H9 (cell line): ENCODE data around the gene NTSR1. TPM values are rescaled to one million over a fixed set of nuclear protein-coding genes. Genes with fewer than 3 reads are reported as not detected.

Experiments
- DNase-seq: peaks from one replicate; pipeline ENCODE4 v3.0.0-alpha.2; 2017
- H2AFZ ChIP-seq: one replicate; pipeline ENCODE4 v1.6.1; 2013; ENCODE audit warnings: mild to moderate bottlenecking, low read length, control low read depth, moderate library complexity
- H2AK5ac ChIP-seq: 2 replicates; pipeline ENCODE4 v1.6.1; 2013; ENCODE audit warnings: low read length, control low read depth, mixed read lengths; ENCODE audit not compliant: insufficient read length
- H2BK120ac ChIP-seq: one replicate; pipeline ENCODE4 v1.6.1; 2013; ENCODE audit warnings: low read depth, mild to moderate bottlenecking, low read length, control low read depth, inconsistent platforms; ENCODE audit not compliant: poor library complexity, severe bottlenecking
- H2BK12ac ChIP-seq: 2 replicates; pipeline ENCODE4 v1.6.1; 2013; ENCODE audit warnings: low read length, control low read depth, mixed read lengths, low read depth; ENCODE audit not compliant: insufficient read length
- H2BK15ac ChIP-seq: 2 replicates; pipeline ENCODE4 v1.6.1; 2013; ENCODE audit warnings: low read depth, low read length, control low read depth
- H2BK20ac ChIP-seq: one replicate; pipeline ENCODE4 v1.6.1; 2013; ENCODE audit warnings: low read depth, mild to moderate bottlenecking, low read length, control low read depth, inconsistent platforms; ENCODE audit not compliant: poor library complexity, severe bottlenecking
- H2BK5ac ChIP-seq: 2 replicates; pipeline ENCODE4 v1.6.1; 2013; ENCODE audit warnings: low read length, control low read depth, mixed read lengths; ENCODE audit not compliant: insufficient read length
- H3K14ac ChIP-seq: 2 replicates; pipeline ENCODE4 v1.6.1; 2013; ENCODE audit warnings: low read length, control low read depth; ENCODE audit not compliant: insufficient read depth
- H3K18ac ChIP-seq: 2 replicates; pipeline ENCODE4 v1.6.1; 2013; ENCODE audit warnings: low read depth, mild to moderate bottlenecking, mixed read lengths, low read length, control low read depth; ENCODE audit not compliant: insufficient read length
- H3K23ac ChIP-seq: 2 replicates; pipeline ENCODE4 v1.6.1; 2013; ENCODE audit warnings: low read length, control low read depth, mixed read lengths, low read depth; ENCODE audit not compliant: insufficient read length
- H3K23me2 ChIP-seq: 2 replicates; pipeline ENCODE4 v1.6.1; 2013; ENCODE audit warnings: low read depth, mild to moderate bottlenecking, mixed read lengths, low read length, control low read depth; ENCODE audit not compliant: insufficient read length, poor library complexity, severe bottlenecking
- H3K27ac ChIP-seq: 2 replicates; pipeline ENCODE4 v1.5.1; 2013; ENCODE audit warnings: low read length, control low read depth, mixed read lengths, low read depth; ENCODE audit not compliant: insufficient read length
- H3K27me3 ChIP-seq: 2 replicates; pipeline ENCODE4 v1.6.1; 2013; ENCODE audit warnings: low read length, control low read depth, inconsistent platforms; ENCODE audit not compliant: insufficient read depth
- H3K4ac ChIP-seq: 2 replicates; pipeline ENCODE4 v1.6.1; 2013; ENCODE audit warnings: low read depth, mild to moderate bottlenecking, control low read depth, inconsistent platforms, low read length, moderate library complexity
- H3K4me1 ChIP-seq: 2 replicates; pipeline ENCODE4 v1.6.1; 2013; ENCODE audit warnings: low read length, control low read depth, inconsistent platforms; ENCODE audit not compliant: insufficient read depth
- H3K4me2 ChIP-seq: 2 replicates; pipeline ENCODE4 v1.6.1; 2013; ENCODE audit warnings: low read length, control low read depth, mixed read lengths; ENCODE audit not compliant: insufficient read length, insufficient read depth
- H3K56ac ChIP-seq: 2 replicates; pipeline ENCODE4 v1.6.1; 2013; ENCODE audit warnings: low read depth, mild to moderate bottlenecking, mixed read lengths, low read length, control low read depth; ENCODE audit not compliant: insufficient read length
- H3K79me1 ChIP-seq: 2 replicates; pipeline ENCODE4 v1.6.1; 2013; ENCODE audit warnings: low read depth, mild to moderate bottlenecking, moderate library complexity, low read length, control low read depth, inconsistent platforms; ENCODE audit not compliant: insufficient read depth, poor library complexity, severe bottlenecking
- H3K79me2 ChIP-seq: 2 replicates; pipeline ENCODE4 v1.6.1; 2013; ENCODE audit warnings: low read length, control low read depth, inconsistent platforms; ENCODE audit not compliant: insufficient read depth
- H3K9ac ChIP-seq: 2 replicates; pipeline ENCODE4 v1.6.1; 2013; ENCODE audit warnings: low read length, control low read depth, mixed read lengths; ENCODE audit not compliant: insufficient read length; ENCODE audit errors: extremely low read depth
- H3K9me3 ChIP-seq: one replicate; pipeline ENCODE4 v1.6.1; 2013; ENCODE audit warnings: low read depth, low read length, inconsistent platforms; ENCODE audit not compliant: control insufficient read depth
- H3T11ph ChIP-seq: one replicate; pipeline ENCODE4 v1.6.1; 2013; ENCODE audit warnings: mild to moderate bottlenecking, low read length, control low read depth, inconsistent platforms
- H4K20me1 ChIP-seq: one replicate; pipeline ENCODE4 v1.6.1; 2013; ENCODE audit not compliant: control insufficient read depth, insufficient read length, insufficient read depth
- H4K5ac ChIP-seq: 2 replicates; pipeline ENCODE4 v1.6.1; 2013; ENCODE audit warnings: low read depth, mild to moderate bottlenecking, mixed read lengths, low read length, control low read depth; ENCODE audit not compliant: insufficient read length
- H4K8ac ChIP-seq: replicated peaks from 2 replicates; pipeline ENCODE4 v1.6.1; 2013; ENCODE audit warnings: low read length, control low read depth, mixed read lengths, low read depth; ENCODE audit not compliant: insufficient read length
- H4K91ac ChIP-seq: 2 replicates; pipeline ENCODE4 v1.6.1; 2013; ENCODE audit warnings: low read depth, mild to moderate bottlenecking, moderate library complexity, mixed read lengths, low read length, control low read depth; ENCODE audit not compliant: insufficient read length
- H3K27ac Mint-ChIP-seq, 3 experiments: 2 replicates in 2 of 3; 3 replicates in 1 of 3; pipeline ENCODE4 v1.8.0; 2020 to 2021; ENCODE audit warnings: mixed read lengths in 3 of 3, mild to moderate bottlenecking in 1 of 3, moderate library complexity in 1 of 3
- H3K27me3 Mint-ChIP-seq: 2 replicates; pipeline ENCODE4 v1.8.0; 2021; ENCODE audit warnings: low read depth, mild to moderate bottlenecking, moderate library complexity, mixed read lengths
- H3K36me3 Mint-ChIP-seq, 3 experiments: 2 replicates in 2 of 3; 3 replicates in 1 of 3; pipeline ENCODE4 v1.8.0; 2020 to 2021; ENCODE audit warnings: low read depth in 3 of 3, mixed read lengths in 3 of 3; ENCODE audit not compliant: insufficient read depth in 1 of 3
- H3K4me1 Mint-ChIP-seq, 2 experiments: 2 replicates each; pipeline ENCODE4 v1.8.0; 2020; ENCODE audit warnings: mixed read lengths in 2 of 2
- H3K4me3 Mint-ChIP-seq, 2 experiments: 2 replicates in 1 of 2; 3 replicates in 1 of 2; pipeline ENCODE4 v1.8.0; 2020 to 2021; ENCODE audit warnings: mild to moderate bottlenecking in 2 of 2, mixed read lengths in 2 of 2, moderate library complexity in 1 of 2
- H3K9me3 Mint-ChIP-seq, 2 experiments: 2 replicates in 1 of 2; 3 replicates in 1 of 2; pipeline ENCODE4 v1.8.0; 2020; ENCODE audit warnings: mild to moderate bottlenecking in 2 of 2, mixed read lengths in 2 of 2, moderate library complexity in 1 of 2
- WGBS: extraction: QIAGEN DNeasy Blood & Tissue Kit; methylation state at CpG from one replicate; pipeline ENCODE4 v1.1.7; 2013; ENCODE audit warnings: missing lambda C conversion rate, low lambda C conversion rate, mixed read lengths; ENCODE audit not compliant: insufficient read length; ENCODE audit errors: extremely low coverage; 5-methylcytosine and 5-hydroxymethylcytosine counted together
- total RNA-seq: library from RNA; stranded (reverse); gene quantifications from 2 replicates; pipeline ENCODE4 v1.2.1, GENCODE V29; 2021
- TF ChIP-seq, protein P1 (sequence below): fragments of 200-600 bp; sonication (generic); conservative IDR thresholded peaks from 3 replicates; pipeline ENCODE4 v1.8.0; 2021; ENCODE audit warnings: antibody characterized with exemption, mild to moderate bottlenecking

NTSR1 gene
- total RNA-seq, 1 experiment from 2014 or later, result 0.11 TPM

DNA sequence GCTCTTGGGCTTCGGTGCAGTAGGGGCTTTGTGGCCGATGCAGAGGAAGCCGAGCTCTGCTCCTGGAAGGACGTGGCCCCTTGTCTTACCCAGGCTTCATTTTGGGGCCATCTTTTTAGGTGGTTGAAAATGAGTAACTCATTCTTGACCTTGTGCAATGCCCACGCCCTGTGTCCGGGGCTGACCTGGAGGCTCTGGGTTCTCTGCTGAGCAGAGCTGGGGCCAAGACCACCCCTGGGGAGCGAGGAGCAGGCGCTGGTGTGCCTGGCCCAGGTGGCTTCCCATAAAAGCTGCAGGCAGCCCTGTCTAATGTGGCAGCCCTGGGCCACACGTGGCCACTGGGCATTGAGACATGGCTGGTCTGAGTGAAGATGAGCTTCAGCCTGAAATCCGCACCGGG lies 25.7 kb downstream of the NTSR1 start:
- TF ChIP-seq, protein P1, sequence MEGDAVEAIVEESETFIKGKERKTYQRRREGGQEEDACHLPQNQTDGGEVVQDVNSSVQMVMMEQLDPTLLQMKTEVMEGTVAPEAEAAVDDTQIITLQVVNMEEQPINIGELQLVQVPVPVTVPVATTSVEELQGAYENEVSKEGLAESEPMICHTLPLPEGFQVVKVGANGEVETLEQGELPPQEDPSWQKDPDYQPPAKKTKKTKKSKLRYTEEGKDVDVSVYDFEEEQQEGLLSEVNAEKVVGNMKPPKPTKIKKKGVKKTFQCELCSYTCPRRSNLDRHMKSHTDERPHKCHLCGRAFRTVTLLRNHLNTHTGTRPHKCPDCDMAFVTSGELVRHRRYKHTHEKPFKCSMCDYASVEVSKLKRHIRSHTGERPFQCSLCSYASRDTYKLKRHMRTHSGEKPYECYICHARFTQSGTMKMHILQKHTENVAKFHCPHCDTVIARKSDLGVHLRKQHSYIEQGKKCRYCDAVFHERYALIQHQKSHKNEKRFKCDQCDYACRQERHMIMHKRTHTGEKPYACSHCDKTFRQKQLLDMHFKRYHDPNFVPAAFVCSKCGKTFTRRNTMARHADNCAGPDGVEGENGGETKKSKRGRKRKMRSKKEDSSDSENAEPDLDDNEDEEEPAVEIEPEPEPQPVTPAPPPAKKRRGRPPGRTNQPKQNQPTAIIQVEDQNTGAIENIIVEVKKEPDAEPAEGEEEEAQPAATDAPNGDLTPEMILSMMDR, result no peak
- no peak for DNase-seq
- H2BK5ac ChIP-seq, result no peak overlapping the region
- H3K79me1 ChIP-seq, result no peaks in the 10 kb centered on the region
- Mint-ChIP-seq H3K4me3 (no peak overlapping the region), H3K27ac (no peak overlapping the region), H3K4me1 (peaks cover 0 to 16% of the 10 kb centered on the region in 2 experiments; a peak in 2 of 4 replicates), H3K36me3 (no peaks in the 10 kb centered on the region), H3K9me3 (no peaks in the 10 kb centered on the region), H3K27me3 (peaks cover 26% of the 10 kb centered on the region)
- no peak overlapping the region for H3K4ac ChIP-seq
- no peak overlapping the region for H2AK5ac ChIP-seq
- no peak overlapping the region for H2BK20ac ChIP-seq
- no peak overlapping the region for H3K4me2 ChIP-seq
- H3K4me1 ChIP-seq, result no peaks in the 10 kb centered on the region; the same call in 1 of the 2 replicates
- no peaks in the 10 kb centered on the region for H3K79me2 ChIP-seq
- H3K18ac ChIP-seq, result no peak overlapping the region
- H2BK120ac ChIP-seq, result no peak overlapping the region
- no peak overlapping the region for H3K27ac ChIP-seq
- H3K9ac ChIP-seq, result no peak overlapping the region
- no peak overlapping the region; the same call in 1 of the 2 replicates for H2BK15ac ChIP-seq
- no peak overlapping the region for H3K14ac ChIP-seq
- H4K8ac ChIP-seq, result no peak overlapping the region
- H4K5ac ChIP-seq, result no peak overlapping the region
- H3K27me3 ChIP-seq, result no peaks in the 10 kb centered on the region
- H2AFZ ChIP-seq, result no peak overlapping the region
- H4K91ac ChIP-seq, result no peak overlapping the region
- H3K9me3 ChIP-seq, result no peaks in the 10 kb centered on the region
- no CpG with 5 or more reads among the region's 11 CpGs for WGBS
- no peak overlapping the region for H2BK12ac ChIP-seq
- H3K56ac ChIP-seq, result no peak overlapping the region
- H3K23me2 ChIP-seq, result no peaks in the 10 kb centered on the region
- H3T11ph ChIP-seq, result no peak overlapping the region
- no peak overlapping the region for H3K23ac ChIP-seq
- H4K20me1 ChIP-seq, result no peaks in the 10 kb centered on the region
